H1 (cell line): Measurements from ENCODE around the gene ERC1. TPM values are rescaled to one million over a fixed set of nuclear protein-coding genes. Genes with fewer than 3 reads are reported as not detected.

Experiments
- CTCF ChIA-PET: fragments of 300-600 bp; sonication (Branson Sonifier 250); formaldehyde crosslinking; loops from one replicate; lab custom pipeline; 2021; ENCODE audit not compliant: partially characterized antibody; lab: Charles Lee
- POLR2A ChIA-PET: fragments of 300-600 bp; sonication (Branson Sonifier 250); formaldehyde crosslinking; loops from one replicate; lab custom pipeline; 2021; ENCODE audit warnings: inconsistent platforms; ENCODE audit not compliant: partially characterized antibody; lab: Charles Lee
- DNase-seq, 2 experiments: peaks; one replicate each; pipeline versions ENCODE4 v3.0.0 to v3.0.0-alpha.2; 2010 to 2022; ENCODE audit warnings: low spot score in 2 of 2, low read depth in 1 of 2, mixed read lengths in 1 of 2
- FAIRE-seq: peaks from 2 replicates; lab custom pipeline; 2011; peaks lifted over from hg19 to GRCh38; lab: Jason Lieb, UNC
- H2AFZ ChIP-seq: 2 replicates; pipeline ENCODE4 v1.8.1; 2012; ENCODE audit warnings: low read length, inconsistent platforms
- H2AK5ac ChIP-seq: 2 replicates; pipeline ENCODE4 v1.6.1; 2013; ENCODE audit warnings: low read depth, low read length
- H2BK120ac ChIP-seq: replicated peaks from 2 replicates; pipeline ENCODE3; 2013; ENCODE audit warnings: low read depth, low read length, inconsistent platforms
- H2BK12ac ChIP-seq: 2 replicates; pipeline ENCODE4 v1.6.1; 2013; ENCODE audit warnings: low read depth, low read length
- H2BK15ac ChIP-seq: 2 replicates; pipeline ENCODE4 v1.6.1; 2013; ENCODE audit warnings: low read length
- H2BK20ac ChIP-seq: 2 replicates; pipeline ENCODE4 v1.6.1; 2013; ENCODE audit warnings: low read length
- H2BK5ac ChIP-seq: 2 replicates; pipeline ENCODE4 v1.6.1; 2013; ENCODE audit warnings: low read depth, low read length
- H3K14ac ChIP-seq: 2 replicates; pipeline ENCODE4 v1.6.1; 2013; ENCODE audit warnings: inconsistent platforms; ENCODE audit not compliant: insufficient read length
- H3K18ac ChIP-seq: 2 replicates; pipeline ENCODE4 v1.6.1; 2013; ENCODE audit warnings: low read length; ENCODE audit errors: extremely low read depth
- H3K23ac ChIP-seq: 2 replicates; pipeline ENCODE4 v1.6.1; 2013; ENCODE audit warnings: inconsistent platforms; ENCODE audit not compliant: insufficient read length
- H3K23me2 ChIP-seq: 2 replicates; pipeline ENCODE4 v1.6.1; 2013; ENCODE audit warnings: low read depth, low read length
- H3K27ac ChIP-seq: 2 replicates; pipeline ENCODE4 v1.6.1; 2011; ENCODE audit warnings: low read depth, low read length, inconsistent platforms
- H3K27me3 ChIP-seq, 4 experiments: replicated peaks in 1 of 4; 1 replicate in 1 of 4; 2 replicates in 3 of 4; pipeline versions ENCODE4 v1.6.1 to v1.8.1; 2011 to 2013; ENCODE audit warnings: low read length in 3 of 4, mild to moderate bottlenecking in 3 of 4, inconsistent platforms in 2 of 4, mixed read lengths in 2 of 4, moderate library complexity in 1 of 4; ENCODE audit not compliant: control insufficient read depth in 3 of 4, insufficient read depth in 3 of 4; ENCODE audit errors: extremely low read depth in 1 of 4
- H3K36me3 ChIP-seq, 4 experiments: 2 replicates each; pipeline versions ENCODE4 v1.6.1 to v1.8.1; 2011 to 2013; ENCODE audit warnings: mild to moderate bottlenecking in 4 of 4, low read length in 3 of 4, moderate library complexity in 2 of 4, control low read depth in 1 of 4, inconsistent platforms in 1 of 4; ENCODE audit not compliant: insufficient read depth in 4 of 4, control insufficient read depth in 2 of 4
- H3K4ac ChIP-seq: replicated peaks from 2 replicates; pipeline ENCODE3; 2013; ENCODE audit warnings: low read length, low read depth, mixed read lengths, inconsistent platforms; ENCODE audit not compliant: insufficient read length
- H3K4me1 ChIP-seq, 4 experiments: replicated peaks in 1 of 4; 1 replicate in 1 of 4; 2 replicates in 3 of 4; pipeline versions ENCODE4 v1.6.1 to v1.8.1; 2011 to 2013; ENCODE audit warnings: low read length in 3 of 4, inconsistent platforms in 2 of 4, mixed read lengths in 1 of 4; ENCODE audit not compliant: insufficient read depth in 4 of 4, control insufficient read depth in 3 of 4
- H3K4me2 ChIP-seq, 2 experiments: 2 replicates each; pipeline versions ENCODE4 v1.6.1 to v1.8.1; 2011 to 2013; ENCODE audit warnings: low read depth in 2 of 2, low read length in 2 of 2, control low read depth in 1 of 2, inconsistent platforms in 1 of 2, mild to moderate bottlenecking in 1 of 2; ENCODE audit not compliant: insufficient read depth in 1 of 2
- H3K4me3 ChIP-seq, 4 experiments: fragments of 200-600, 300-600 bp in 1 of 4; sonication (generic), shearing (Covaris generic), sonication (Bioruptor Twin) in 1 of 4; 2 replicates each; pipeline versions ENCODE4 v1.5.1 to v1.8.1; 2011 to 2016; ENCODE audit warnings: low read length in 4 of 4, low read depth in 3 of 4, control low read depth in 2 of 4, inconsistent platforms in 2 of 4, mild to moderate bottlenecking in 2 of 4, mixed read lengths in 1 of 4, moderate library complexity in 1 of 4; ENCODE audit not compliant: insufficient read depth in 2 of 4; ENCODE audit errors: extremely low read depth in 1 of 4
- H3K56ac ChIP-seq: replicated peaks from 2 replicates; pipeline ENCODE3; 2013; ENCODE audit warnings: low read depth, mild to moderate bottlenecking, mixed read lengths, low read length, inconsistent platforms; ENCODE audit not compliant: insufficient read length
- H3K79me1 ChIP-seq: 2 replicates; pipeline ENCODE4 v1.6.1; 2013; ENCODE audit warnings: low read depth, low read length, control low read depth
- H3K79me2 ChIP-seq, 2 experiments: 2 replicates each; pipeline versions ENCODE4 v1.6.1 to v1.8.1; 2012 to 2013; ENCODE audit warnings: low read length in 2 of 2, mild to moderate bottlenecking in 2 of 2, inconsistent platforms in 1 of 2; ENCODE audit not compliant: insufficient read depth in 2 of 2, control insufficient read depth in 1 of 2
- H3K9ac ChIP-seq, 4 experiments: replicated peaks in 1 of 4; 1 replicate in 1 of 4; 2 replicates in 3 of 4; pipeline versions ENCODE4 v1.6.1 to v1.8.1; 2011 to 2013; ENCODE audit warnings: low read depth in 3 of 4, low read length in 3 of 4, control low read depth in 2 of 4, mild to moderate bottlenecking in 2 of 4, moderate library complexity in 2 of 4, inconsistent platforms in 1 of 4; ENCODE audit errors: extremely low read depth in 1 of 4
- H3K9me3 ChIP-seq, 2 experiments: 2 replicates each; pipeline versions ENCODE4 v1.6.1 to v1.8.1; 2012 to 2013; ENCODE audit warnings: mild to moderate bottlenecking in 2 of 2, moderate library complexity in 2 of 2, control low read depth in 1 of 2, inconsistent platforms in 1 of 2, low read depth in 1 of 2, low read length in 1 of 2, mixed read lengths in 1 of 2; ENCODE audit not compliant: insufficient read depth in 2 of 2
- H4K20me1 ChIP-seq, 2 experiments: replicated peaks in 1 of 2; 2 replicates each; pipeline versions ENCODE3 to v1.8.1; 2011 to 2013; ENCODE audit warnings: inconsistent platforms in 2 of 2, low read length in 2 of 2, mild to moderate bottlenecking in 1 of 2; ENCODE audit not compliant: insufficient read depth in 2 of 2, control insufficient read depth in 1 of 2
- H4K5ac ChIP-seq: 2 replicates; pipeline ENCODE4 v1.6.1; 2013; ENCODE audit warnings: low read length, low read depth, mixed read lengths, inconsistent platforms; ENCODE audit not compliant: insufficient read length
- H4K8ac ChIP-seq: 2 replicates; pipeline ENCODE4 v1.8.0; 2013; ENCODE audit warnings: mild to moderate bottlenecking, moderate library complexity, low read length, inconsistent platforms; ENCODE audit not compliant: insufficient read depth; ENCODE audit errors: extremely low read depth
- H4K91ac ChIP-seq: replicated peaks from 2 replicates; pipeline ENCODE3; 2013; ENCODE audit warnings: low read length, mixed read lengths, inconsistent platforms; ENCODE audit not compliant: insufficient read length
- BACH1 ChIP-seq: IDR thresholded peaks from 2 replicates; pipeline ENCODE4 v1.6.1; 2012; ENCODE audit warnings: low read length, improper control_type of control experiment
- CHD1 ChIP-seq: IDR thresholded peaks from 2 replicates; pipeline ENCODE4 v1.6.1; 2012; ENCODE audit warnings: low read depth, low read length, improper control_type of control experiment
- CHD2 ChIP-seq: IDR thresholded peaks from 2 replicates; pipeline ENCODE4 v1.6.1; 2012; ENCODE audit warnings: low read length, improper control_type of control experiment
- HDAC2 ChIP-seq, 2 experiments: fragments of 300-600 bp in 1 of 2; sonication (generic) in 1 of 2; IDR thresholded peaks; 2 replicates each; pipeline ENCODE4 v1.6.1; 2011 to 2012; ENCODE audit warnings: low read depth in 2 of 2, low read length in 2 of 2, mild to moderate bottlenecking in 2 of 2, moderate library complexity in 2 of 2, borderline replicate concordance in 1 of 2, inconsistent platforms in 1 of 2
- HDAC6 ChIP-seq: IDR thresholded peaks from one replicate; pipeline ENCODE4 v1.7.1; 2012; ENCODE audit warnings: low read depth, mild to moderate bottlenecking, inconsistent platforms, low read length, moderate library complexity
- KDM1A ChIP-seq: fragments of 200-600, 300-600 bp; sonication (generic); IDR thresholded peaks from 2 replicates; pipeline ENCODE4 v1.7.1; 2016; ENCODE audit warnings: mild to moderate bottlenecking, low read length, borderline replicate concordance
- RBBP5 ChIP-seq: IDR thresholded peaks from 2 replicates; pipeline ENCODE4 v1.7.1; 2012; ENCODE audit warnings: low read depth, mild to moderate bottlenecking, inconsistent platforms, low read length, moderate library complexity, borderline replicate concordance
- SIRT6 ChIP-seq: IDR thresholded peaks from one replicate; pipeline ENCODE4 v1.7.1; 2012; ENCODE audit warnings: low read length, inconsistent platforms
- TBP ChIP-seq: IDR thresholded peaks from 2 replicates; pipeline ENCODE4 v1.6.1; 2011; ENCODE audit warnings: low read depth, low read length, improper control_type of control experiment
- TCF12 ChIP-seq: IDR thresholded peaks from 2 replicates; pipeline ENCODE4 v1.6.1; 2011; ENCODE audit warnings: low read depth, mild to moderate bottlenecking, low read length
- WGBS, 2 experiments: shearing (Covaris generic) in 1 of 2; methylation state at CpG; one replicate each; pipeline versions ENCODE4 v1.1.6 to v1.1.7; 2013 to 2015; ENCODE audit warnings: low lambda C conversion rate in 2 of 2, mixed read lengths in 2 of 2, inconsistent platforms in 1 of 2, low coverage in 1 of 2, missing lambda C conversion rate in 1 of 2; ENCODE audit not compliant: insufficient replicate concordance in 2 of 2, insufficient coverage in 1 of 2, insufficient read length in 1 of 2; ENCODE audit errors: extremely low coverage in 1 of 2, missing lambda C conversion rate in 1 of 2; 5-methylcytosine and 5-hydroxymethylcytosine counted together
- polyA plus RNA-seq, 7 experiments: library from polyadenylated mRNA; depleted of rRNA in 3 of 7; stranded (reverse) in 5 of 7; unstranded in 2 of 7; fragments of >200 nt in 5 of 7; fragments of 200-250 nt in 2 of 7; gene quantifications; 1 replicate in 5 of 7; 2 replicates in 1 of 7; 4 replicates in 1 of 7; pipeline versions ENCODE4 v1.2.1 to v1.2.3, GENCODE V29; 2011 to 2013; ENCODE audit warnings: missing spikeins in 2 of 7, mixed read lengths in 2 of 7
- total RNA-seq: library from RNA; stranded (reverse); fragmentation: NEBNext Ultra II Directional; extraction: Animal tissue kit (Norgen Biotek cat#: 25700); gene quantifications from 2 replicates; pipeline ENCODE4 v1.2.1, GENCODE V29; 2021
- TF ChIP-seq, protein P1 (sequence below): IDR thresholded peaks from 2 replicates; pipeline ENCODE4 v1.6.1; 2012; ENCODE audit warnings: low read length, inconsistent platforms

Gene ERC1
- total and polyA plus RNA-seq, 2 of the 8 experiments (the other 6 are each of a cell fraction or from before 2014, with no cell fraction given) = 7.8 to 45.7 TPM

DNA sequence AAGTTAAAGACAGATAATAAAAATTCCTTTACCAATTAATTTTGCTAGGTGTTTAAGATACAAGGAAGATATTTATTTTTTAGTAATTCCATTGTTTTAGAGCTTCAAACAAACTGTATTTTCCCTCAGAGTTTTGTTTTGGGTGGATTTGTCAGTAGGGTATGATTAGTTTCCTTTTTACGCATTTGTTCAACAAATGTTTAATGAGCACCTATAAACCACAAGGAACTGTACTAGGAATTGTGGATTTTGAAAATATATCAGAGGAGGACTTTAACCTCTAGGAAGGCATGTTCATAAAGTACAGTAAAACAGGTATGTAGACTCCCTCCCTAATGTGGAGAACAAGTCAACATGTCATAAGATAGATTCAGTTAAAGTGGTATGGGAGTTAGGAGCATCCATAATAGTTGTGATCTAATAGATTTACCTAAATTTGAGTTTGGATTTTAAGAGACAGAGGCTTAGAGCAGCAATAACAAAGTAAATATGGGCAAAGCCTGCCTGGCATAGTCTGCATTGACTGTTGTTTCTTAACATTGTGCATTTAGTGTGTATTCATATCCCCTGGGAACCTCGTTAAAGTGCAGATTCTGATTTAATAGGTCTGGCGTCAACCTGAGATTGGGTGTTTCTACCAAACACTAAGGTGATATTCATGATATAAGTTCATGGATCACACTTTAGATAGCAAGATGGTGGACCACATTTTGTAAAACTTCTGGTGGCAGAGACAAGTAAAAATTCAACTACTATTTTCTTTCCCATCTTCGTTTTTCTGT, 232.0 kb downstream of the ERC1 start:
- Histone ChIP-seq H2BK12ac (no peak overlapping the region), H3K79me2 (no peaks in the 10 kb centered on the region), H4K5ac (no peak overlapping the region), H4K8ac (no peak overlapping the region), H3K27ac (no peak overlapping the region), H2AFZ (no peak overlapping the region), H4K20me1 (no peaks in the 10 kb centered on the region), H2BK15ac (no peak overlapping the region), H3K36me3 (no peaks in the 10 kb centered on the region), H3K4me1 (no peaks in the 10 kb centered on the region; a peak in 1 of 7 replicates), H3K4ac (no peak overlapping the region), H3K9me3 (no peaks in the 10 kb centered on the region), H4K91ac (no peak overlapping the region), H3K9ac (no peak overlapping the region), H3K4me3 (no peak overlapping the region), H2AK5ac (no peak overlapping the region), H3K23ac (no peak overlapping the region), H3K18ac (no peak overlapping the region), H3K56ac (no peak overlapping the region), H2BK120ac (no peak overlapping the region), H3K14ac (no peak overlapping the region), H2BK20ac (no peak overlapping the region), H3K23me2 (no peaks in the 10 kb centered on the region), H3K79me1 (no peaks in the 10 kb centered on the region), H3K27me3 (no peaks in the 10 kb centered on the region), H2BK5ac (no peak overlapping the region), H3K4me2 (no peak overlapping the region)
- POLR2A ChIA-PET = no interaction called here
- 90% methylated on average over 4 of the region's 4 CpGs; no CpG with 5 or more reads in 1 of the 2 experiments for WGBS, 2 experiments
- no peak for DNase-seq
- FAIRE-seq = no peak
- CTCF ChIA-PET = no interaction called here
- TF ChIP-seq, protein P1, sequence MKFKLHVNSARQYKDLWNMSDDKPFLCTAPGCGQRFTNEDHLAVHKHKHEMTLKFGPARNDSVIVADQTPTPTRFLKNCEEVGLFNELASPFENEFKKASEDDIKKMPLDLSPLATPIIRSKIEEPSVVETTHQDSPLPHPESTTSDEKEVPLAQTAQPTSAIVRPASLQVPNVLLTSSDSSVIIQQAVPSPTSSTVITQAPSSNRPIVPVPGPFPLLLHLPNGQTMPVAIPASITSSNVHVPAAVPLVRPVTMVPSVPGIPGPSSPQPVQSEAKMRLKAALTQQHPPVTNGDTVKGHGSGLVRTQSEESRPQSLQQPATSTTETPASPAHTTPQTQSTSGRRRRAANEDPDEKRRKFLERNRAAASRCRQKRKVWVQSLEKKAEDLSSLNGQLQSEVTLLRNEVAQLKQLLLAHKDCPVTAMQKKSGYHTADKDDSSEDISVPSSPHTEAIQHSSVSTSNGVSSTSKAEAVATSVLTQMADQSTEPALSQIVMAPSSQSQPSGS = no peak
- no peak for TF ChIP-seq CHD1
- no peak for TF ChIP-seq RBBP5
- TF ChIP-seq SIRT6 = no peak
- no peak for TF ChIP-seq TCF12
- TF ChIP-seq TBP = no peak
- TF ChIP-seq KDM1A = no peak
- no peak for TF ChIP-seq CHD2
- TF ChIP-seq BACH1 = no peak
- TF ChIP-seq HDAC2 (IDR thresholded peaks at IDR 0.05; ENCODE audit: borderline replicate concordance in 1 of 2, low read depth in 2 of 2, low read length in 2 of 2) = no peak
- no peak for TF ChIP-seq HDAC6
